K562 (cell line): ENCODE data around the gene HBB. TPM values are rescaled to one million over a fixed set of nuclear protein-coding genes. Genes with fewer than 3 reads are reported as not detected.
A peak's percentile ranks its signal among the peaks of the same experiment; 100 is the strongest.

Source experiments
- IRF2 ChIP-seq: sonication (generic); formaldehyde crosslinking; IDR thresholded peaks from 2 replicates; pipeline ENCODE4 v1.8.1; 2022; ENCODE audit warnings: mild to moderate bottlenecking, missing genetic modification reagents
- MTF1 ChIP-seq: fragments of 250-450 bp; sonication (Bioruptor Pico); IDR thresholded peaks from 2 replicates; pipeline ENCODE4 v1.9.0; 2021; ENCODE audit warnings: moderate library complexity, mild to moderate bottlenecking, inconsistent platforms, borderline replicate concordance
- SAP30 ChIP-seq: fragments of 200-600 bp; sonication (generic); IDR thresholded peaks from 2 replicates; pipeline ENCODE4 v1.6.1; 2012; ENCODE audit warnings: borderline replicate concordance, low read depth, mild to moderate bottlenecking, moderate library complexity, low read length, control low read depth, inconsistent platforms; ENCODE audit not compliant: insufficient read depth, poor library complexity, severe bottlenecking
- TRIM24 ChIP-seq, 2 experiments: fragments of 450-650 bp; IDR thresholded peaks; 2 replicates each; pipeline ENCODE4 v1.6.1; 2016
- ZNF79 ChIP-seq: fragments of 250-450 bp; sonication (Bioruptor Pico); IDR thresholded peaks from 2 replicates; pipeline ENCODE4 v1.4.0; 2020; ENCODE audit warnings: low read depth, mild to moderate bottlenecking, moderate library complexity
- polyA plus RNA-seq, 8 experiments: library from polyadenylated mRNA; depleted of rRNA in 4 of 8; stranded (reverse) in 5 of 8; unstranded in 3 of 8; fragments of >200 nt; fragmentation: Nextera tagmentation in 2 of 8; fragmentation: Illumina TruSeq in 1 of 8; extraction: Ambion mirVana in 2 of 8; extraction: Trizol in 1 of 8; gene quantifications; 2 replicates each; pipeline versions ENCODE4 v1.2.1 to v1.2.3, GENCODE V29; 2011 to 2014; ENCODE audit warnings: inconsistent platforms in 1 of 8, missing spikeins in 1 of 8
- total RNA-seq, 7 experiments: library from RNA; depleted of rRNA in 6 of 7; stranded (reverse); fragments of >200 nt in 6 of 7; fragmentation: Illumina TruSeq in 2 of 7; extraction: Trizol in 2 of 7; gene quantifications; 2 replicates each; pipeline versions ENCODE4 v1.2.1 to v1.2.3, GENCODE V29; 2011 to 2021; ENCODE audit warnings: low replicate concordance in 1 of 7
- TF ChIP-seq, protein P1 (sequence below): fragments of 450-650 bp; IDR thresholded peaks from 2 replicates; pipeline ENCODE4 v1.6.1; 2016; ENCODE audit warnings: mild to moderate bottlenecking, moderate library complexity
- TF ChIP-seq, protein P2 (sequence below): sonication (generic); formaldehyde crosslinking; IDR thresholded peaks from 2 replicates; pipeline ENCODE4 v1.8.0; 2023; ENCODE audit warnings: mild to moderate bottlenecking, missing genetic modification reagents

HBB gene
- total and polyA plus RNA-seq, 9 of the 15 experiments (the other 6 are each of a cell fraction or from before 2014, with no cell fraction given): 0.33 to 3.4 (median 1.2) TPM; not detected in 2

DNA sequence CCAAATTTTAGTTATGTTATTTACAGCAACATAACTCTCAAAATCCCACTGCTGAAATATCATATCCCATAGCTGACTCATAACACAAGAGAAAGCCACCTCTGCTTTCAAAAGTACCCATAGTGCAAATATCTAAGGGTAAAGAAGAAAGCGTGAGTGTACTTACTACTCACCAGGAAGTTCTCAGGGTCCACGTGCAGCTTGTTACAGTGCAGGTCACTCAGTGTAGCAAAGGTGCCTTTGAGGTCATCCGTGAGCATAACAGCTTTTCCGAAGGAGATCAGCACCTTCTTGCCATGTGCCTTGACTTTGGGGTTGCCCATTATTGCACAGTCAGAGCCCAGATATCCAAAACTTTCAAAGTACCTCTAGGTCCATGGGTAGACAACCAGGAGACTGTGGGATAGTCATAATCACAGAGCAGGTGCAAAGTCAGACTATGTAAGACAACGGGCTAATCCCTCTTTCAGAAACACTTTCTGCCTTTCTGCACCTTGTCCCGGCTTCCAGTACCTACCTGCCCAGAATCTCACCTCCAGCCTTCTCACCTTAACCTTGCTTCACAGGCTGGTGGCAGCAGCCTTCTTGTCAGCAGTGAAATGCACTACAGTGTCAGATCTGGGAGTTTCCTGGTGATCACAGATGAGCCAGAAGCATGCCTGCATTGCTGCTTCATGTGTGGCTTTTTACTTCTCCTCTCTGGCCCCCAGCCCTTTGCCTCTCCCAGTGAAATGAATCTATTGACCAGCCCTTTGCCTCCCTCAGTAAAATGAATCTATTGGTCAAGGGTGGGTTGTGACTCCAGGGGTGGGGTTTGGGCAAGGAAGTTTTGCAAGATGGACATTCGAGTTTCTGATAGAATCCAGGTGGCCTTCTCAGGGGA lies 16.3 kb upstream of the HBB start (continued):
- TF ChIP-seq, protein P1, sequence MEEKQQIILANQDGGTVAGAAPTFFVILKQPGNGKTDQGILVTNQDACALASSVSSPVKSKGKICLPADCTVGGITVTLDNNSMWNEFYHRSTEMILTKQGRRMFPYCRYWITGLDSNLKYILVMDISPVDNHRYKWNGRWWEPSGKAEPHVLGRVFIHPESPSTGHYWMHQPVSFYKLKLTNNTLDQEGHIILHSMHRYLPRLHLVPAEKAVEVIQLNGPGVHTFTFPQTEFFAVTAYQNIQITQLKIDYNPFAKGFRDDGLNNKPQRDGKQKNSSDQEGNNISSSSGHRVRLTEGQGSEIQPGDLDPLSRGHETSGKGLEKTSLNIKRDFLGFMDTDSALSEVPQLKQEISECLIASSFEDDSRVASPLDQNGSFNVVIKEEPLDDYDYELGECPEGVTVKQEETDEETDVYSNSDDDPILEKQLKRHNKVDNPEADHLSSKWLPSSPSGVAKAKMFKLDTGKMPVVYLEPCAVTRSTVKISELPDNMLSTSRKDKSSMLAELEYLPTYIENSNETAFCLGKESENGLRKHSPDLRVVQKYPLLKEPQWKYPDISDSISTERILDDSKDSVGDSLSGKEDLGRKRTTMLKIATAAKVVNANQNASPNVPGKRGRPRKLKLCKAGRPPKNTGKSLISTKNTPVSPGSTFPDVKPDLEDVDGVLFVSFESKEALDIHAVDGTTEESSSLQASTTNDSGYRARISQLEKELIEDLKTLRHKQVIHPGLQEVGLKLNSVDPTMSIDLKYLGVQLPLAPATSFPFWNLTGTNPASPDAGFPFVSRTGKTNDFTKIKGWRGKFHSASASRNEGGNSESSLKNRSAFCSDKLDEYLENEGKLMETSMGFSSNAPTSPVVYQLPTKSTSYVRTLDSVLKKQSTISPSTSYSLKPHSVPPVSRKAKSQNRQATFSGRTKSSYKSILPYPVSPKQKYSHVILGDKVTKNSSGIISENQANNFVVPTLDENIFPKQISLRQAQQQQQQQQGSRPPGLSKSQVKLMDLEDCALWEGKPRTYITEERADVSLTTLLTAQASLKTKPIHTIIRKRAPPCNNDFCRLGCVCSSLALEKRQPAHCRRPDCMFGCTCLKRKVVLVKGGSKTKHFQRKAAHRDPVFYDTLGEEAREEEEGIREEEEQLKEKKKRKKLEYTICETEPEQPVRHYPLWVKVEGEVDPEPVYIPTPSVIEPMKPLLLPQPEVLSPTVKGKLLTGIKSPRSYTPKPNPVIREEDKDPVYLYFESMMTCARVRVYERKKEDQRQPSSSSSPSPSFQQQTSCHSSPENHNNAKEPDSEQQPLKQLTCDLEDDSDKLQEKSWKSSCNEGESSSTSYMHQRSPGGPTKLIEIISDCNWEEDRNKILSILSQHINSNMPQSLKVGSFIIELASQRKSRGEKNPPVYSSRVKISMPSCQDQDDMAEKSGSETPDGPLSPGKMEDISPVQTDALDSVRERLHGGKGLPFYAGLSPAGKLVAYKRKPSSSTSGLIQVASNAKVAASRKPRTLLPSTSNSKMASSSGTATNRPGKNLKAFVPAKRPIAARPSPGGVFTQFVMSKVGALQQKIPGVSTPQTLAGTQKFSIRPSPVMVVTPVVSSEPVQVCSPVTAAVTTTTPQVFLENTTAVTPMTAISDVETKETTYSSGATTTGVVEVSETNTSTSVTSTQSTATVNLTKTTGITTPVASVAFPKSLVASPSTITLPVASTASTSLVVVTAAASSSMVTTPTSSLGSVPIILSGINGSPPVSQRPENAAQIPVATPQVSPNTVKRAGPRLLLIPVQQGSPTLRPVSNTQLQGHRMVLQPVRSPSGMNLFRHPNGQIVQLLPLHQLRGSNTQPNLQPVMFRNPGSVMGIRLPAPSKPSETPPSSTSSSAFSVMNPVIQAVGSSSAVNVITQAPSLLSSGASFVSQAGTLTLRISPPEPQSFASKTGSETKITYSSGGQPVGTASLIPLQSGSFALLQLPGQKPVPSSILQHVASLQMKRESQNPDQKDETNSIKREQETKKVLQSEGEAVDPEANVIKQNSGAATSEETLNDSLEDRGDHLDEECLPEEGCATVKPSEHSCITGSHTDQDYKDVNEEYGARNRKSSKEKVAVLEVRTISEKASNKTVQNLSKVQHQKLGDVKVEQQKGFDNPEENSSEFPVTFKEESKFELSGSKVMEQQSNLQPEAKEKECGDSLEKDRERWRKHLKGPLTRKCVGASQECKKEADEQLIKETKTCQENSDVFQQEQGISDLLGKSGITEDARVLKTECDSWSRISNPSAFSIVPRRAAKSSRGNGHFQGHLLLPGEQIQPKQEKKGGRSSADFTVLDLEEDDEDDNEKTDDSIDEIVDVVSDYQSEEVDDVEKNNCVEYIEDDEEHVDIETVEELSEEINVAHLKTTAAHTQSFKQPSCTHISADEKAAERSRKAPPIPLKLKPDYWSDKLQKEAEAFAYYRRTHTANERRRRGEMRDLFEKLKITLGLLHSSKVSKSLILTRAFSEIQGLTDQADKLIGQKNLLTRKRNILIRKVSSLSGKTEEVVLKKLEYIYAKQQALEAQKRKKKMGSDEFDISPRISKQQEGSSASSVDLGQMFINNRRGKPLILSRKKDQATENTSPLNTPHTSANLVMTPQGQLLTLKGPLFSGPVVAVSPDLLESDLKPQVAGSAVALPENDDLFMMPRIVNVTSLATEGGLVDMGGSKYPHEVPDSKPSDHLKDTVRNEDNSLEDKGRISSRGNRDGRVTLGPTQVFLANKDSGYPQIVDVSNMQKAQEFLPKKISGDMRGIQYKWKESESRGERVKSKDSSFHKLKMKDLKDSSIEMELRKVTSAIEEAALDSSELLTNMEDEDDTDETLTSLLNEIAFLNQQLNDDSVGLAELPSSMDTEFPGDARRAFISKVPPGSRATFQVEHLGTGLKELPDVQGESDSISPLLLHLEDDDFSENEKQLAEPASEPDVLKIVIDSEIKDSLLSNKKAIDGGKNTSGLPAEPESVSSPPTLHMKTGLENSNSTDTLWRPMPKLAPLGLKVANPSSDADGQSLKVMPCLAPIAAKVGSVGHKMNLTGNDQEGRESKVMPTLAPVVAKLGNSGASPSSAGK: peak; percentile 81
- TF ChIP-seq SAP30 (no peak), ZNF79 (CRISPR knock-in tag) (no peak), MTF1 (CRISPR knock-in tag) (no peak), TRIM24 (IDR thresholded peaks at IDR 0.05) (0 out of 4 replicates have a peak, but pooled peaks of 1 of the 2 experiments have one; percentile 14), IRF2 (no peak)
- TF ChIP-seq, protein P2, sequence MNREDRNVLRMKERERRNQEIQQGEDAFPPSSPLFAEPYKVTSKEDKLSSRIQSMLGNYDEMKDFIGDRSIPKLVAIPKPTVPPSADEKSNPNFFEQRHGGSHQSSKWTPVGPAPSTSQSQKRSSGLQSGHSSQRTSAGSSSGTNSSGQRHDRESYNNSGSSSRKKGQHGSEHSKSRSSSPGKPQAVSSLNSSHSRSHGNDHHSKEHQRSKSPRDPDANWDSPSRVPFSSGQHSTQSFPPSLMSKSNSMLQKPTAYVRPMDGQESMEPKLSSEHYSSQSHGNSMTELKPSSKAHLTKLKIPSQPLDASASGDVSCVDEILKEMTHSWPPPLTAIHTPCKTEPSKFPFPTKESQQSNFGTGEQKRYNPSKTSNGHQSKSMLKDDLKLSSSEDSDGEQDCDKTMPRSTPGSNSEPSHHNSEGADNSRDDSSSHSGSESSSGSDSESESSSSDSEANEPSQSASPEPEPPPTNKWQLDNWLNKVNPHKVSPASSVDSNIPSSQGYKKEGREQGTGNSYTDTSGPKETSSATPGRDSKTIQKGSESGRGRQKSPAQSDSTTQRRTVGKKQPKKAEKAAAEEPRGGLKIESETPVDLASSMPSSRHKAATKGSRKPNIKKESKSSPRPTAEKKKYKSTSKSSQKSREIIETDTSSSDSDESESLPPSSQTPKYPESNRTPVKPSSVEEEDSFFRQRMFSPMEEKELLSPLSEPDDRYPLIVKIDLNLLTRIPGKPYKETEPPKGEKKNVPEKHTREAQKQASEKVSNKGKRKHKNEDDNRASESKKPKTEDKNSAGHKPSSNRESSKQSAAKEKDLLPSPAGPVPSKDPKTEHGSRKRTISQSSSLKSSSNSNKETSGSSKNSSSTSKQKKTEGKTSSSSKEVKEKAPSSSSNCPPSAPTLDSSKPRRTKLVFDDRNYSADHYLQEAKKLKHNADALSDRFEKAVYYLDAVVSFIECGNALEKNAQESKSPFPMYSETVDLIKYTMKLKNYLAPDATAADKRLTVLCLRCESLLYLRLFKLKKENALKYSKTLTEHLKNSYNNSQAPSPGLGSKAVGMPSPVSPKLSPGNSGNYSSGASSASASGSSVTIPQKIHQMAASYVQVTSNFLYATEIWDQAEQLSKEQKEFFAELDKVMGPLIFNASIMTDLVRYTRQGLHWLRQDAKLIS: peak; percentile 36; the same call in 1 of the 2 replicates
